Right atrium auricular region (tissue), 2 donors: Measurements from ENCODE around the gene HOXB3. TPM values are rescaled to one million over a fixed set of nuclear protein-coding genes. Genes with fewer than 3 reads are reported as not detected.
A peak's percentile ranks its signal among the peaks of the same experiment; 100 is the strongest.

Experiments
- DNase-seq: peaks from one replicate; pipeline ENCODE4 v3.0.0-alpha.2; 2019; ENCODE audit warnings: low spot score
- H3K27ac ChIP-seq, 2 donors: fragments of 200-600 bp; sonication (generic); 1 replicate in 1 of 2; 2 replicates in 1 of 2; pipeline ENCODE4 v1.5.1; 2016 to 2019
- H3K27me3 ChIP-seq, 2 donors: fragments of 200-600 bp; sonication (generic); one replicate each; pipeline versions ENCODE4 v1.5.1 to v1.6.0; 2017 to 2019
- H3K36me3 ChIP-seq: fragments of 200-600 bp; sonication (generic); one replicate; pipeline ENCODE4 v1.5.1; 2016
- H3K4me1 ChIP-seq, 2 donors: fragments of 200-600 bp; sonication (generic); one replicate each; pipeline versions ENCODE4 v1.5.1 to v1.6.0; 2017 to 2019
- H3K4me3 ChIP-seq, 2 donors: fragments of 200-600 bp; sonication (generic); 1 replicate in 1 of 2; 2 replicates in 1 of 2; pipeline ENCODE4 v1.5.1; 2017 to 2019; ENCODE audit warnings: mild to moderate bottlenecking in 1 of 2, moderate library complexity in 1 of 2
- H3K9me3 ChIP-seq, 2 donors: fragments of 200-600 bp; sonication (generic); one replicate each; pipeline ENCODE4 v1.5.1; 2019
- total RNA-seq, 2 donors: library from RNA; depleted of rRNA; stranded (reverse); fragments of >200 nt; gene quantifications; one replicate each; pipeline ENCODE4 v1.1.0, GENCODE V29; 2016
- TF ChIP-seq, protein P1 (sequence below), 2 donors: fragments of 200-600 bp; sonication (generic); IDR thresholded peaks; one replicate each; pipeline ENCODE4 v1.5.1; 2019; ENCODE audit warnings: antibody characterized with exemption in 2 of 2

The HOXB3 gene
- total RNA-seq, 2 donors from 2014 or later = 0.82 to 1.2 TPM

DNA sequence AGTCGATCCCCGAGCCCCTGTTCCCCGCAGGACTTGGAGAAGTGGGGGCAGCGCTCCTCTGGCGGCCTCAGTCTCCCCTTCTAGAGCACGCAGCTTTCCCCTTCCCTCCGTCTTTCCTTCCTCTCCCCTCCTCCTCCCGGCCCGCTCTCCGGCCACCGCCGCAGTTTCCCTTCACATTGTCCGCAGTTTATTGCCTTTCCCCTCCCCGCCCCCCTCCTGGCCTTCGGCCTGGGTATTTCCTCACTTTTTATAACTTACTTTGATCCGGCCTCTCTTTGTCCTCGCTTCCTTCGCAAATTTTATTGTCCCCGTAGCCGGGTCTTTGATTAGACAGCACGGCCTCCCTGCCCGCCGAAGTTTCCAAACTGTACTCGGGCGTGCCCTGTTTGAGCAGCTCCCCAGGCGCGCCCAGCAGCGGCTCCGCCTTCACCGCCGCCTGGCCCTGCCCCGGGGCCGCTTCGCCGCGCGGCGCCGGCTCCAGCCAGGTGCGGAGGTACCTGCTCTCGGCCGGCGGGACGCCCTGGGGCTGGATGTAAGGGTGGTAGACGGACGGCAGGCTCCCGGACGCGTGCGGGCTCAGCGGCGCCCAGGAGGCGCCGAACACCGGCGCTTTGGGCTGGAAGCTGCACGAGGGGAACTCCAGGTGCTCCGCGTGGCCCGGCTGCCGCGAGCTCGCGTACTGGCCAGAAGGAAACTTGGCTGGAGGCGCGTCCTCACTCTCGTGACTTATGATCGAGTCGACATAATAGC is 35.6 kb upstream of the HOXB3 start:
- no peaks in the 10 kb centered on the region for H3K9me3 ChIP-seq
- H3K4me3 ChIP-seq = peak overlapping the region; percentile 8 to 40
- no peaks in the 10 kb centered on the region for H3K36me3 ChIP-seq
- H3K27me3 ChIP-seq = peaks cover 49 to 87% of the 10 kb centered on the region in 2 donors
- peaks cover 0 to 27% of the 10 kb centered on the region in 2 donors for H3K4me1 ChIP-seq
- no peak for DNase-seq
- no peak overlapping the region for H3K27ac ChIP-seq
- TF ChIP-seq, protein P1, sequence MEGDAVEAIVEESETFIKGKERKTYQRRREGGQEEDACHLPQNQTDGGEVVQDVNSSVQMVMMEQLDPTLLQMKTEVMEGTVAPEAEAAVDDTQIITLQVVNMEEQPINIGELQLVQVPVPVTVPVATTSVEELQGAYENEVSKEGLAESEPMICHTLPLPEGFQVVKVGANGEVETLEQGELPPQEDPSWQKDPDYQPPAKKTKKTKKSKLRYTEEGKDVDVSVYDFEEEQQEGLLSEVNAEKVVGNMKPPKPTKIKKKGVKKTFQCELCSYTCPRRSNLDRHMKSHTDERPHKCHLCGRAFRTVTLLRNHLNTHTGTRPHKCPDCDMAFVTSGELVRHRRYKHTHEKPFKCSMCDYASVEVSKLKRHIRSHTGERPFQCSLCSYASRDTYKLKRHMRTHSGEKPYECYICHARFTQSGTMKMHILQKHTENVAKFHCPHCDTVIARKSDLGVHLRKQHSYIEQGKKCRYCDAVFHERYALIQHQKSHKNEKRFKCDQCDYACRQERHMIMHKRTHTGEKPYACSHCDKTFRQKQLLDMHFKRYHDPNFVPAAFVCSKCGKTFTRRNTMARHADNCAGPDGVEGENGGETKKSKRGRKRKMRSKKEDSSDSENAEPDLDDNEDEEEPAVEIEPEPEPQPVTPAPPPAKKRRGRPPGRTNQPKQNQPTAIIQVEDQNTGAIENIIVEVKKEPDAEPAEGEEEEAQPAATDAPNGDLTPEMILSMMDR (IDR thresholded peaks at IDR 0.05) = no peak

DNA sequence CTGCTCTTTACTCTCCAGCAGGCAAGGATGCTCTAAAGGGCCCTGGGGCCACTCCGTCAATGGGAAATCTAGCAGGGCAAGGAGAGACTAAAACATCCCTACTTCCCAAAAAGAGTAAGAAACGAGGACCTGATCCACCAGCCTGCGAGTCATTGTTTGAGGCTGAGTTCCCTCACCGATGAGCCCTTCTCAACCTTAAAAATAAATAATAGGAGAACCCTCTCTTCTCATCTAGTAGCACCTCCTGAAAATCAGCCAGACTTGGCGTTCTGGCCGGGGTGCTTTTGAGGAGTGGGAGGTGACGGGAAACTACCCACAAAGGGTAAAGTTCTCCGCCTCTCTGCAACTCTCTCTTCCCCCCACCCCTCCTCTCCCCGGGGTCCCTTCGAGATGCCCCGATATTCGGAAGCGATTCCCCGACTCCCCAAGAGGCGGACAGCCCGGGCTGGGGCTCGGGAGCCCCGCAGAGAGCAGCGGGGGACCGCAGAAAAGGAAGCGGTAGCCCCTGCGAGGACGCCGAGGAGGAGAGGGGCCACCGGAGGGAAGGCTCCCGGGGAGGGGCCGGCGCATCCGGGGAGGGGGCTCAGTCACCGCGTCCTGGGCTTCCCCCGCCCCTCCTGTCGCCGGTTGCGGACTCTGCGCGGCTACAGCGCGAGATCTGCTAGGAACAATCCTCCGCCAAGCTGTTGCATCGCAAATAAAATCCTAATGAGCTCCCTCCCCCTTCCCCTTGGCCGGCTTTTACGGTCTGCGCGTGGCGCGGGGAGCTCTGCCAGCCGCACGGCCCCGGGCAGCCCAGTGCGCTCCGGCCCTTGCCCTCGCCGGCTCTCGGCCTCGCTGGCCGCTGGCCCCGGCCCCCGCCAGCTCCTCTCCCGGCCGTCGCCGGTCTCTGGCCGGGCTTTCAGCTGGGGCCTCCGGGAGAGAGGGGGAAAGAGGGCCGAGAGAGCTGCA is 34.8 kb upstream of the HOXB3 start:
- Histone ChIP-seq H3K27me3 (peaks cover 56 to 90% of the 10 kb centered on the region in 2 donors), H3K27ac (no peak overlapping the region), H3K36me3 (no peaks in the 10 kb centered on the region), H3K9me3 (no peaks in the 10 kb centered on the region), H3K4me3 (peak overlapping the region; percentile 8 to 40), H3K4me1 (peaks cover 0 to 27% of the 10 kb centered on the region in 2 donors)
- no peak for DNase-seq
- TF ChIP-seq, protein P1 (IDR thresholded peaks at IDR 0.05) = no peak

DNA sequence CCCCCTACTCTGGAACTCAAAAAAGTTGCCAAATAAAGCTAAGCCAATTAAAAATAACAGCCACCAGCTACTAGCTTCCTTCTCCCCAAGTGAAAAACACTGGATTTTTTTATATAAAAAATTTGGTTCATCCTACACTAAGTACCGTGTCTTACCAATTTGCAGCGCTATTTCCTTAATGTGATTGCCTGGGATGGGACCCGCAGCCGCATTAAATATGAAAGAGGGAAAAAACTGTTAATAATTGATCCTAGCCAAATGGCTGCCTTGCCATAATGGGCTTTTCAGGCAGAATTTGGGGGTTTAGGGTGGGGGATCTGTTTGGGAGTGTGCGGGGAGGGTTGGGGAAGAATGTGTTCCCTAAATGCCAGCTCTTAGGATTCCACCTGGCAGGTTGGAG is 34.1 kb upstream of the HOXB3 start:
- H3K4me3 ChIP-seq = no peak overlapping the region
- no peak overlapping the region for H3K27ac ChIP-seq
- no peak for DNase-seq
- peaks cover 0 to 27% of the 10 kb centered on the region in 2 donors for H3K4me1 ChIP-seq
- peaks cover 58 to 92% of the 10 kb centered on the region in 2 donors for H3K27me3 ChIP-seq
- TF ChIP-seq, protein P1 (IDR thresholded peaks at IDR 0.05) = no peak
- no peaks in the 10 kb centered on the region for H3K36me3 ChIP-seq
- no peaks in the 10 kb centered on the region for H3K9me3 ChIP-seq

DNA sequence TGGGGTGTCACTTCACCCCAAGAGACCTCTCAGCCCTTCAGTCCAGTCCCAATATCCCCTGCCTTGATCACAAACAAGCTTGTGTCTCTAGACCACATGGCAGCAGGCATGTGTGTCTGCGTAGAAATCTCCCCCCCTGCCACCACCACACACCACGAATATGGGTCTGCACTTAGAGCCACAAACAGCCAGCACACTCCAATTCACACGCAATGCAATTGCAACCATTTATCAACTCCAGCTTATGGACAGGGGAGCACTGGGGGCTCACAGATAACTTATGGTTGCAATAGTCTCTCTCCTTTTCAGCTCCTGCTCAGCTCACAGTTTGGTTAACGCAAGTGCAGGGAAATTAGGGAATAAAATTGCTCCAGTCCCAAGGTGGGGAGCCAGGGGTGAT is 33.5 kb upstream of the HOXB3 start:
- no peak for DNase-seq
- Histone ChIP-seq H3K36me3 (no peaks in the 10 kb centered on the region), H3K27ac (no peak overlapping the region), H3K4me3 (no peak overlapping the region), H3K27me3 (peaks cover 60 to 91% of the 10 kb centered on the region in 2 donors), H3K9me3 (no peaks in the 10 kb centered on the region), H3K4me1 (peaks cover 0 to 31% of the 10 kb centered on the region in 2 donors)
- TF ChIP-seq, protein P1 (IDR thresholded peaks at IDR 0.05) = no peak

DNA sequence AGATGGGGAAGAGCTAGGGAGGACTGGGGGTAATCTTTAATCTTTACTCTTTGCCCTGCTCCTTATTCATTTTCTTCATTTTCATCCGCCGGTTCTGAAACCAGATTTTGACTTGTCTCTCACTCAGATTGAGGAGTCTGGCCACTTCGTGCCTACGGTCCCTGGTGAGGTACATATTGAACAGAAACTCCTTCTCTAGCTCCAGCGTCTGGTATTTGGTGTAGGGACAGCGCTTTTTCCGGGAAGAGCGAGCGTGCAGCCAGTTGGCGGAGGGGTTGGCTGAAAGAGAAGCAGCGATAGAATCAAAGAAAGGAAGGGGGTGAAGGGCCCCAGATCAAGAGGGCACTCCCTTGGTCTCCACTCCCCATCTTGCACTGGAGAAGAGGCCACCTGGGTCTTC is 32.8 kb upstream of the HOXB3 start:
- TF ChIP-seq, protein P1 (IDR thresholded peaks at IDR 0.05) = no peak
- H3K36me3 ChIP-seq = no peaks in the 10 kb centered on the region

More for the DNA sequence above, 32.8 kb upstream of the HOXB3 start:
- no peak overlapping the region for H3K27ac ChIP-seq
- peaks cover 0 to 36% of the 10 kb centered on the region in 2 donors for H3K4me1 ChIP-seq
- no peak for DNase-seq
- H3K4me3 ChIP-seq = no peak overlapping the region
- no peaks in the 10 kb centered on the region for H3K9me3 ChIP-seq
- H3K27me3 ChIP-seq = peaks cover 61 to 89% of the 10 kb centered on the region in 2 donors
